OCI-LY7 (cell line): Measurements from ENCODE around the gene ZPBP. TPM values are rescaled to one million over a fixed set of nuclear protein-coding genes. Genes with fewer than 3 reads are reported as not detected.

Experiments
- BruUV-seq: library from RNA; stranded (reverse); fragments of 400-500 nt; replicated peaks from 2 replicates; lab custom pipeline; 2021; lab: Mats Ljungman, UMichigan
- CTCF ChIA-PET: fragments of 300-600 bp; sonication (Branson Sonifier 250); formaldehyde crosslinking; loops from one replicate; lab custom pipeline; 2022; ENCODE audit warnings: antibody characterized with exemption; ENCODE audit not compliant: unreplicated experiment; lab: Charles Lee
- POLR2A ChIA-PET: fragments of 300-600 bp; sonication (Branson Sonifier 250); formaldehyde crosslinking; loops from one replicate; lab custom pipeline; 2022; ENCODE audit warnings: antibody characterized with exemption; lab: Charles Lee
- DNase-seq: peaks from one replicate; pipeline ENCODE4 v3.0.0-alpha.2; 2015; ENCODE audit warnings: low spot score
- H2AFZ ChIP-seq: fragments of 200-600 bp; sonication (generic), shearing (Covaris generic); 2 replicates; pipeline ENCODE4 v1.6.1; 2014; ENCODE audit warnings: mild to moderate bottlenecking, antibody characterized with exemption, low read length, moderate library complexity
- H3K27ac ChIP-seq: fragments of 200-600 bp; sonication (generic); 2 replicates; pipeline ENCODE4 v1.5.1; 2014; ENCODE audit warnings: mixed run types, low read depth, mild to moderate bottlenecking, moderate library complexity, low read length, inconsistent platforms; ENCODE audit not compliant: poor library complexity, severe bottlenecking
- H3K36me3 ChIP-seq: fragments of 200-600 bp; sonication (generic); 2 replicates; pipeline ENCODE4 v1.6.1; 2014; ENCODE audit warnings: mild to moderate bottlenecking, antibody characterized with exemption, low read length, moderate library complexity, mixed read lengths; ENCODE audit not compliant: insufficient read depth
- H3K4me1 ChIP-seq: fragments of 200-600 bp; sonication (generic); 2 replicates; pipeline ENCODE4 v1.5.1; 2014; ENCODE audit warnings: mild to moderate bottlenecking, low read length; ENCODE audit not compliant: insufficient read depth, poor library complexity, severe bottlenecking
- H3K4me2 ChIP-seq: fragments of 200-600 bp; sonication (generic); 2 replicates; pipeline ENCODE4 v1.6.1; 2014; ENCODE audit warnings: mild to moderate bottlenecking, low read length
- H3K4me3 ChIP-seq: fragments of 200-600 bp; sonication (generic); 2 replicates; pipeline ENCODE4 v1.5.1; 2014; ENCODE audit warnings: mild to moderate bottlenecking, low read depth, low read length; ENCODE audit not compliant: poor library complexity, severe bottlenecking
- H3K79me2 ChIP-seq: fragments of 200-600 bp; sonication (generic); 2 replicates; pipeline ENCODE4 v1.6.1; 2016; ENCODE audit warnings: low read depth, mild to moderate bottlenecking, low read length, moderate library complexity, mixed read lengths; ENCODE audit not compliant: insufficient read depth
- H3K9me2 ChIP-seq: fragments of 200-600 bp; sonication (generic); 2 replicates; pipeline ENCODE4 v1.6.1; 2016; ENCODE audit warnings: mild to moderate bottlenecking, low read length, mixed read lengths; ENCODE audit not compliant: insufficient read depth
- H3K9me3 ChIP-seq: fragments of 200-600 bp; sonication (generic); 2 replicates; pipeline ENCODE4 v1.6.1; 2014; ENCODE audit warnings: mild to moderate bottlenecking, mixed run types, low read length, mixed read lengths
- H4K20me1 ChIP-seq: fragments of 200-600 bp; sonication (generic); 2 replicates; pipeline ENCODE4 v1.6.1; 2014; ENCODE audit warnings: mild to moderate bottlenecking, antibody characterized with exemption, low read length, moderate library complexity, mixed read lengths; ENCODE audit not compliant: insufficient read depth
- CTCF ChIP-seq: fragments of 200-600 bp; sonication (generic); conservative IDR thresholded peaks from 2 replicates; pipeline ENCODE4 v1.5.1; 2014; ENCODE audit warnings: mild to moderate bottlenecking, antibody characterized with exemption, low read length, moderate library complexity, mixed read lengths
- EZH2phosphoT487 ChIP-seq: fragments of 200-600 bp; sonication (generic); IDR thresholded peaks from 2 replicates; pipeline ENCODE4 v1.6.1; 2018; ENCODE audit warnings: low read depth, borderline replicate concordance, mild to moderate bottlenecking, mixed run types, antibody characterized with exemption, low read length, moderate library complexity, mixed read lengths
- intact Hi-C: fragments of 100-400 bp; cut with micrococcal nuclease; formaldehyde crosslinking; loops from one replicate; pipeline ENCODE4 v1.10.0; 2022; ENCODE audit not compliant: unreplicated experiment
- total RNA-seq, 2 experiments: library from RNA; depleted of rRNA in 1 of 2; stranded (reverse); fragments of >200 nt in 1 of 2; shearing (Covaris generic) in 1 of 2; gene quantifications; 2 replicates each; pipeline ENCODE4 v1.2.3, GENCODE V29; 2014 to 2022

Gene ZPBP
- total RNA-seq, 2 experiments from 2014 or later: not detected

- intact Hi-C loops: no loop called here
- no peaks in the 10 kb centered on the region for H3K9me3 ChIP-seq
- ChIA-PET CTCF (no interaction called here), POLR2A (no interaction called here)
- H3K9me2 ChIP-seq: no peaks in the 10 kb centered on the region
- H3K79me2 ChIP-seq: no peaks in the 10 kb centered on the region
- H3K36me3 ChIP-seq: no peaks in the 10 kb centered on the region
- no peaks in the 10 kb centered on the region for H4K20me1 ChIP-seq
- H2AFZ ChIP-seq: no peak overlapping the region
- DNase-seq: no peak
- no peaks in the 10 kb centered on the region for H3K4me1 ChIP-seq
- no peak overlapping the region for H3K4me3 ChIP-seq
- TF ChIP-seq EZH2phosphoT487: no peak
- TF ChIP-seq CTCF: no peak
- BruUV-seq: no TSS peak
- H3K4me2 ChIP-seq: no peak overlapping the region
- H3K27ac ChIP-seq: no peak overlapping the region
Observed at GRCh38 chr7:50037086-50037485, 56.0 kb downstream of the ZPBP start.

GRCh38 chr7:50022991-50023390 lies 70.1 kb downstream of the ZPBP start:
- Histone ChIP-seq H3K79me2 (no peaks in the 10 kb centered on the region), H3K4me1 (no peaks in the 10 kb centered on the region), H3K9me3 (no peaks in the 10 kb centered on the region), H3K36me3 (no peaks in the 10 kb centered on the region), H3K4me3 (no peak overlapping the region), H3K27ac (no peak overlapping the region), H4K20me1 (no peaks in the 10 kb centered on the region), H2AFZ (no peak overlapping the region), H3K4me2 (no peak overlapping the region), H3K9me2 (no peaks in the 10 kb centered on the region)
- BruUV-seq: no TSS peak
- TF ChIP-seq EZH2phosphoT487 (no peak), CTCF (no peak)
- POLR2A ChIA-PET: interaction anchor here (0.6 to 1.3 kb wide), 2 partner anchors 13 to 1066 kb away, joined by 3 to 4 read pairs; no protein-coding TSS in a partner anchor
- intact Hi-C loops: no loop called here
- DNase-seq: no peak
- CTCF ChIA-PET: no interaction called here

- Histone ChIP-seq H3K9me3 (no peaks in the 10 kb centered on the region), H3K4me2 (no peak overlapping the region), H3K36me3 (no peaks in the 10 kb centered on the region), H3K79me2 (no peaks in the 10 kb centered on the region), H3K9me2 (no peaks in the 10 kb centered on the region), H3K4me3 (no peak overlapping the region), H3K27ac (no peak overlapping the region), H3K4me1 (no peaks in the 10 kb centered on the region), H4K20me1 (no peaks in the 10 kb centered on the region), H2AFZ (no peak overlapping the region)
- POLR2A ChIA-PET: interaction anchor here (1.3 kb wide), 1 partner anchor 12 kb away, joined by 4 read pairs; no protein-coding TSS in a partner anchor
- intact Hi-C loops: no loop called here
- no TSS peak for BruUV-seq
- no peak for DNase-seq
- CTCF ChIA-PET: no interaction called here
- no peak for TF ChIP-seq CTCF
- no peak for TF ChIP-seq EZH2phosphoT487
Observed at GRCh38 chr7:50022451-50022850, 70.6 kb downstream of the ZPBP start.
